Lower leg skin (tissue), 4 donors: ENCODE measurements around the gene PWWP2A. TPM values are rescaled to one million over a fixed set of nuclear protein-coding genes. Genes with fewer than 3 reads are reported as not detected.

Experiments used
- DNase-seq, 2 donors: peaks; one replicate each; pipeline ENCODE4 v3.0.0-alpha.2; 2019; ENCODE audit warnings: low spot score in 2 of 2
- H3K4me3 ChIP-seq: fragments of 200-600 bp; sonication (generic); 2 replicates; pipeline ENCODE4 v1.5.1; 2017; ENCODE audit warnings: mild to moderate bottlenecking, low read depth; ENCODE audit not compliant: poor library complexity, severe bottlenecking
- POLR2A ChIP-seq, 2 donors: fragments of 450-650 bp; IDR thresholded peaks; one replicate each; pipeline ENCODE4 v1.6.1; 2016 to 2017; ENCODE audit warnings: antibody characterized with exemption in 2 of 2, mild to moderate bottlenecking in 1 of 2, moderate library complexity in 1 of 2
- WGBS, 2 donors: methylation state at CpG; one replicate each; pipeline ENCODE4 v1.1.5; 2018; 5-methylcytosine and 5-hydroxymethylcytosine counted together
- intact Hi-C: fragments of 100-400 bp; cut with DNase I; formaldehyde crosslinking; loops from one replicate; pipeline ENCODE4 v1.15.0; 2023; ENCODE audit warnings: low total_unique reads
- total RNA-seq, 4 donors: library from RNA; depleted of rRNA; stranded (reverse); fragments of >200 nt; gene quantifications; one replicate each; pipeline ENCODE4 v1.1.0, GENCODE V29; 2016
- TF ChIP-seq, protein P1 (sequence below), 3 donors: fragments of 450-650 bp; IDR thresholded peaks; one replicate each; pipeline ENCODE4 v1.5.1; 2016; ENCODE audit warnings: antibody characterized with exemption in 3 of 3, mild to moderate bottlenecking in 3 of 3, moderate library complexity in 2 of 3

PWWP2A gene
- total RNA-seq, 4 donors from 2014 or later, result 43.3 to 46.9 (median 46.4) TPM

DNA sequence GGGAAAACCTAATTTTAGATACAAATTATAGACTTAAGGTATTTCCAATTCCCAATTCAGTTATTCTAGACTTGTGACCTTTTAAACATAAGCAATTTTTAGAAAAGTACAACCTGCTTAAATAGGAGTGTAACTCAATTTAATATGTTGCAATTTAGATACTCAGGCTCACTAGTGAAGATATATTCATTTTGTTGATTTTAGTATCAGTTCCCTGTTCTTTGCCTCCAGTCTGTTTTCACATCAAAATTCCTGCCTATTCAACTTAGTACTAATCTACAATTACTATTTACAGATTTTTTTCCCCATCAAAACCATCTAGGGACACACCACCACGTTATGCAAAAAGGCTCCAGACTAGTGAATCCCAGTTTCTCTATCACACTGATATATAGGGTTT lies 30.4 kb downstream of the PWWP2A start:
- TF ChIP-seq, protein P1, sequence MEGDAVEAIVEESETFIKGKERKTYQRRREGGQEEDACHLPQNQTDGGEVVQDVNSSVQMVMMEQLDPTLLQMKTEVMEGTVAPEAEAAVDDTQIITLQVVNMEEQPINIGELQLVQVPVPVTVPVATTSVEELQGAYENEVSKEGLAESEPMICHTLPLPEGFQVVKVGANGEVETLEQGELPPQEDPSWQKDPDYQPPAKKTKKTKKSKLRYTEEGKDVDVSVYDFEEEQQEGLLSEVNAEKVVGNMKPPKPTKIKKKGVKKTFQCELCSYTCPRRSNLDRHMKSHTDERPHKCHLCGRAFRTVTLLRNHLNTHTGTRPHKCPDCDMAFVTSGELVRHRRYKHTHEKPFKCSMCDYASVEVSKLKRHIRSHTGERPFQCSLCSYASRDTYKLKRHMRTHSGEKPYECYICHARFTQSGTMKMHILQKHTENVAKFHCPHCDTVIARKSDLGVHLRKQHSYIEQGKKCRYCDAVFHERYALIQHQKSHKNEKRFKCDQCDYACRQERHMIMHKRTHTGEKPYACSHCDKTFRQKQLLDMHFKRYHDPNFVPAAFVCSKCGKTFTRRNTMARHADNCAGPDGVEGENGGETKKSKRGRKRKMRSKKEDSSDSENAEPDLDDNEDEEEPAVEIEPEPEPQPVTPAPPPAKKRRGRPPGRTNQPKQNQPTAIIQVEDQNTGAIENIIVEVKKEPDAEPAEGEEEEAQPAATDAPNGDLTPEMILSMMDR (IDR thresholded peaks at IDR 0.05), result no peak
- TF ChIP-seq POLR2A (IDR thresholded peaks at IDR 0.05), result no peak
- DNase-seq, result no peak
- no peak overlapping the region for H3K4me3 ChIP-seq
- 77 to 81% methylated on average over 1 of the region's 1 CpG for WGBS, 2 donors
- intact Hi-C loops, result no loop called here

DNA sequence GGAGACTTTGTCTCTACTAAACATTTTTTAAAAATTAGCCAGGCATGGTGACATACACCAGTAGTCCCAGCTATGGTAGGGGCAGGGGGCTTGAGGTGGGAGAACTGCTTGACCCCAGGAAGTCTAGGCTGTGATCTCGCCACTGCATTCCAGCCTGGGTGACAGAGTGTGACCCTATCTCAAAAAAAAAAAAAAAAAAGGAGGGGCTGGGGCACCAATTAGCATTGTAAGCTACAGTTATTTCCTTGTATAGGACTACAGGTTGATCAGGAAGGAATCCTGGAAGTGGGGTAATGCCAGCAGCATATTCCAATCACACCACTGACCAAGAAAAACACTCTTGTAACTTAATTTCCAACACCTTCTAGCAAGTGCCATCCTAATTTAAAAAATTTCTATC lies 32.1 kb downstream of the PWWP2A start:
- intact Hi-C loops, result no loop called here
- no peak for TF ChIP-seq POLR2A (IDR thresholded peaks at IDR 0.05)
- no peak for DNase-seq
- H3K4me3 ChIP-seq, result no peak overlapping the region
- WGBS, 2 donors, result 95 to 97% methylated on average over 1 of the region's 1 CpG

DNA sequence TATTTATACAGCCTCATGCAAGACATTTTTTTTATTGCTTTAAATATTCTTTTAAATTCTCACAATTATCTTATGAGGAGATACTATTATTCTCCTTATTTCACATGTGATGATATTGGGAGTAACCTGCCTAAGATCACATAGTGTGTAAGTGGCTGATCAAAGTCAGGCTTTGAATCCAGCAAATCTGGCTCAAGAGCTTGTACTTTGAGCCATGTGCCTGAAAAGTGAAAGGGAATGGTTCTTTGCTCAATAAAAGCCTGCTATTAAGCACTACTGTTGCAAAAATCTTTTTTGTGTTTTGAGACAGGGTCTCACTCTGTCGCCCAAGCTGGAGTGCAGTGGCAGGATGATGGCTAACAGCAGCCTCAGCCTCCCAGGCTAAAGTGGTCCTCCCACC lies 35.1 kb downstream of the PWWP2A start:
- intact Hi-C loops, result no loop called here
- no peak for TF ChIP-seq POLR2A (IDR thresholded peaks at IDR 0.05)
- TF ChIP-seq, protein P1 (IDR thresholded peaks at IDR 0.05), result no peak
- no peak for DNase-seq
- WGBS, 2 donors, result 89 to 96% methylated on average over 1 of the region's 1 CpG
- H3K4me3 ChIP-seq, result no peak overlapping the region

DNA sequence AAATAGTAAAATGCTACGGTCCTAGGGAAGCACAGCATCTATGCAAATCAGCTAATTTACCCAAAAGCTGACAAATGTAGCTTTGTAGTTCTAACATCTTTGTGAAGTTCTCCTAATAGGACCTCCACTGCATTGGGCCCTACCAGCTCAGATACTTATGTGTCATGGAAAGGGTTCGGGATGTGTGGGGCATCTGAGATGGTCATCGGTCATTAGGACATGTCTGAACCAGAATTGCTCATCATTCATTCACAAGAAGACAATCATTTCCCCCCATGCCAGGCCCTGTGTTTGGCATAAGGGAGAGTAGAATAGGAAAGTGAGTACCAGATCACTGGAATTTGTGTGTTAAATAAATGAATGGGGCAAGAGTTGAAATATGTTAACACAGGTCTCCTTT lies 35.7 kb downstream of the PWWP2A start:
- intact Hi-C loops, result no loop called here
- WGBS, 2 donors, result 49 to 59% methylated on average over 3 of the region's 3 CpGs

DNA sequence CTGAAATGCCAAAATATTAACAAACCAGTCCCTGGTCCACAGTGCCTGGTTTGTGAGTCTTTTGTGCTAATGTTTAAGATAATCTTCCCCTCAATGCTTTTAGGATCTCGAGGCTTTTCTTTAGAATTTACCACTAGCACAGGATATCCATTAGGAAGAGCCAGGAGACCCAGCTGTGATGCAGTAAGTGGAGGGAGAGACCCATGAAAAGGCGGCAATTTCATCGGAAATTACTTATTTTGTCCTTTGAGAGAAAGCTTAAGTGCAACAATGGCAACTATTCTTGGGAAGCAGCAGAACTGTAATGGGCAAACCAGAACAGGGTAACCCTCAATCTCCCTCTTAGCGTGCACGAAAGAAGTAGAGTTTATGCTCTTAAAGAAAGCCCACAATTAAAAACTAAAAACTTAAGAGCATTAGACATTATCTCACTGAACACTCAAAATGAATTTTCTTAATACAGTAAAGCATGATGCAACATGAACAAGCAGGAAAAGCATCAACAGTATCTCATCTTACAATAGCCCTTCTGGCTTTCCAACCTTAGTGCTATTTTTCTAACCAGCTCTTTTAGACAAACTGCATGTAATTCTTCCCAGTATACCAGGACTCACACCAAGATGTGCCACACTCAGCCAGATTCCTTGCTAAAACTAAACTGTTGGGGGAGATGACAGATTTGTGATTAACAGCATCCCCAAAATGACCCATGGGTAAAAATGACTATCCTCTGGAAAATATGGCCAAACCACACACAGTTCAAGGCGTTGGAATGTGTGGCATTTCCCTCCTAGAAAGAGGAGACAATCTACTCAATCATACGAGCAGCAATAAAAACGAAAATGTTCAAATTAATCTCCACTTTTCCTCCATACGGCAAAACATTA lies 36.4 kb downstream of the PWWP2A start:
- H3K4me3 ChIP-seq, result no peak overlapping the region
- WGBS, 2 donors, result 63 to 66% methylated on average over 9 of the region's 9 CpGs
- no peak for DNase-seq
- no peak for TF ChIP-seq POLR2A (IDR thresholded peaks at IDR 0.05)
- TF ChIP-seq, protein P1 (IDR thresholded peaks at IDR 0.05), result no peak
- intact Hi-C loops, result no loop called here

More for the DNA sequence above, 35.7 kb downstream of the PWWP2A start:
- no peak overlapping the region for H3K4me3 ChIP-seq
- DNase-seq, result no peak
- TF ChIP-seq, protein P1 (IDR thresholded peaks at IDR 0.05), result no peak
- TF ChIP-seq POLR2A (IDR thresholded peaks at IDR 0.05), result no peak

DNA sequence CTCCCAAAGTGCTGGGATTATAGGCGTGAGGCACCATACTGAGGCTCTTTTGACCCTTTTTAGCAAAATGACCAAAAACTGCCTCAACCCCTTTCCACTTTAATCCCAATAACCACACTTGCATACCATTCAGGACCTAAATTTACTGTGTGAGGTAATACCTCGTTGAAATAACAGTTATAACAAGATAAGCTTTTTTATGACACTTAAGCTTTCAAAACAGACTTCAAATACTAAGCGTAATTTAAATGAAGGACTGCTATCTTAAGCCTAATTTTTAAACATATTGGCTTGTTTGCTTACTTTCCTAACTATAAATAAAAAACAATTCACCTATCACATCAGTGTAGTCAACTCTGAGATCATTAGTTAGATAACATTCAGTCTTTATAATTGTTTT lies 37.8 kb downstream of the PWWP2A start:
- H3K4me3 ChIP-seq, result no peak overlapping the region
- 84 to 85% methylated on average over 3 of the region's 3 CpGs for WGBS, 2 donors
- DNase-seq, result no peak
- intact Hi-C loops, result no loop called here
- no peak for TF ChIP-seq POLR2A (IDR thresholded peaks at IDR 0.05)
- TF ChIP-seq, protein P1 (IDR thresholded peaks at IDR 0.05), result no peak
